ENCODE data around the gene PRAMEF5.

DNA sequence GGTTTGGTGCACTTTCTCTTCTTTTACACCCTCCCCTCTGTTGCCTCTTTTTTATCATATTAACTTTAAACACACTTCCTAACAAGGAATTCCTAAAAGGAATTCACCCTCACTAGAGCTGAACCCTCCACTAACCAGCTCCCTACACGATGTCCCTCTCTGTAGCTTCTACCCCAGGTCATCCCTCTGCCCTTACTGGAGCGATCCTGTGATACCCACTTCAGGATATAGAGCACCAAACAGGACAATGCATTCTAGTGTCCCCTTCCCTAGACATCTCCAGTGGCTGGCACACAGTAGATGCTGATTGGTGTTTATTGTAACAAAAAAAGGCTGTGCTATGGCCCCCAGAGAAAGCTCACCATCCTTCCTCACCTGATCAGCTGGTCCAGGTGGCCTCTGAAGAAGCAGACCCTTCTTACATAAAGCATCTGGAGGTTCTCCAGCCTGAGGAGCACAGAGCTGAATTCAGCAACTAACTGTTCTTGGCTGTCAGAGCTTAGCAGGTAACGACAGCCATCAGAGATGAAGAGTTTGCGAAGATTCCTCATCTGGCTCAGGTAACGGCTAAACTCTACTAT, 29.4 kb upstream of the PRAMEF5 start:
- TF ChIP-seq, protein P1, sequence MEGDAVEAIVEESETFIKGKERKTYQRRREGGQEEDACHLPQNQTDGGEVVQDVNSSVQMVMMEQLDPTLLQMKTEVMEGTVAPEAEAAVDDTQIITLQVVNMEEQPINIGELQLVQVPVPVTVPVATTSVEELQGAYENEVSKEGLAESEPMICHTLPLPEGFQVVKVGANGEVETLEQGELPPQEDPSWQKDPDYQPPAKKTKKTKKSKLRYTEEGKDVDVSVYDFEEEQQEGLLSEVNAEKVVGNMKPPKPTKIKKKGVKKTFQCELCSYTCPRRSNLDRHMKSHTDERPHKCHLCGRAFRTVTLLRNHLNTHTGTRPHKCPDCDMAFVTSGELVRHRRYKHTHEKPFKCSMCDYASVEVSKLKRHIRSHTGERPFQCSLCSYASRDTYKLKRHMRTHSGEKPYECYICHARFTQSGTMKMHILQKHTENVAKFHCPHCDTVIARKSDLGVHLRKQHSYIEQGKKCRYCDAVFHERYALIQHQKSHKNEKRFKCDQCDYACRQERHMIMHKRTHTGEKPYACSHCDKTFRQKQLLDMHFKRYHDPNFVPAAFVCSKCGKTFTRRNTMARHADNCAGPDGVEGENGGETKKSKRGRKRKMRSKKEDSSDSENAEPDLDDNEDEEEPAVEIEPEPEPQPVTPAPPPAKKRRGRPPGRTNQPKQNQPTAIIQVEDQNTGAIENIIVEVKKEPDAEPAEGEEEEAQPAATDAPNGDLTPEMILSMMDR (IDR thresholded peaks at IDR 0.05) = no peak
- no peak for TF ChIP-seq ZFX (IDR thresholded peaks at IDR 0.05; ENCODE audit: borderline replicate concordance)
